HG03139 (cell line): ENCODE measurements around the gene SIVA1.

ENCODE experiments used
- ATAC-seq: cut with Tn5 transposase; IDR thresholded peaks from one replicate; pipeline ENCODE4 v1.9.1; 2021; ENCODE audit not compliant: unreplicated experiment

The SIVA1 gene

GRCh38 chr14:104783484-104784217, 30.7 kb downstream of the SIVA1 start:
- no peak for ATAC-seq

- no peak for ATAC-seq
Observed at GRCh38 chr14:104784218-104784568, 31.2 kb downstream of the SIVA1 start.

GRCh38 chr14:104784846-104785707, 32.1 kb downstream of the SIVA1 start:
- ATAC-seq, result no peak

- no peak for ATAC-seq
Observed at GRCh38 chr14:104785708-104786080, 32.7 kb downstream of the SIVA1 start.

- no peak for ATAC-seq
Observed at GRCh38 chr14:104786091-104786586, 33.2 kb downstream of the SIVA1 start.

GRCh38 chr14:104786726-104787675, 34.1 kb downstream of the SIVA1 start:
- ATAC-seq, result no peak

GRCh38 chr14:104787736-104788135, 34.8 kb downstream of the SIVA1 start:
- ATAC-seq, result no peak

GRCh38 chr14:104788161-104788818, 35.3 kb downstream of the SIVA1 start:
- no peak for ATAC-seq

- ATAC-seq, result no peak
Observed at GRCh38 chr14:104788873-104789663, 36.1 kb downstream of the SIVA1 start.

- ATAC-seq, result no peak
Observed at GRCh38 chr14:104789752-104790743, 37.1 kb downstream of the SIVA1 start.

- no peak for ATAC-seq
Observed at GRCh38 chr14:104791425-104791824, 38.5 kb downstream of the SIVA1 start.

- ATAC-seq, result no peak
Observed at GRCh38 chr14:104792101-104792884, 39.3 kb downstream of the SIVA1 start.

GRCh38 chr14:104792945-104793702, 40.2 kb downstream of the SIVA1 start:
- ATAC-seq, result no peak

GRCh38 chr14:104793703-104793959, 40.7 kb downstream of the SIVA1 start:
- ATAC-seq, result no peak

- no peak for ATAC-seq
Observed at GRCh38 chr14:104794099-104794498, 41.2 kb downstream of the SIVA1 start.

GRCh38 chr14:104794631-104794992, 41.7 kb downstream of the SIVA1 start:
- ATAC-seq, result no peak

- no peak for ATAC-seq
Observed at GRCh38 chr14:104794993-104795780, 42.2 kb downstream of the SIVA1 start, which contains the start of gene AKT1. AKT1 (minus strand) TSS chr14:104795748; CDS start chr14:104792643, 3,105 bp downstream.
